Kidney (tissue), 14 donors: ENCODE measurements around the gene COL9A1. TPM values are rescaled to one million over a fixed set of nuclear protein-coding genes. Genes with fewer than 3 reads are reported as not detected.

Source experiments
- DNase-seq, 5 donors: peaks; one replicate each; pipeline ENCODE4 v3.0.0-alpha.2; 2013 to 2020
- FAIRE-seq: peaks from 2 replicates; lab custom pipeline; 2012; peaks lifted over from hg19 to GRCh38; lab: Jason Lieb, UNC
- H3K27ac ChIP-seq, 2 donors: one replicate each; pipeline ENCODE4 v1.7.0; 2013; ENCODE audit warnings: low read depth in 2 of 2, low read length in 2 of 2, inconsistent platforms in 1 of 2
- H3K27me3 ChIP-seq: one replicate; pipeline ENCODE4 v1.7.1; 2013; ENCODE audit warnings: low read length, inconsistent platforms; ENCODE audit not compliant: control insufficient read depth, insufficient read depth
- H3K36me3 ChIP-seq, 3 donors: one replicate each; pipeline versions ENCODE4 v1.7.0 to v1.7.1; 2013; ENCODE audit warnings: low read length in 3 of 3, control low read depth in 1 of 3, inconsistent platforms in 1 of 3; ENCODE audit not compliant: insufficient read depth in 3 of 3, control insufficient read depth in 2 of 3
- H3K4me1 ChIP-seq, 3 donors: one replicate each; pipeline versions ENCODE4 v1.7.0 to v1.7.1; 2013; ENCODE audit warnings: low read length in 3 of 3, inconsistent platforms in 1 of 3, low read depth in 1 of 3; ENCODE audit not compliant: control insufficient read depth in 2 of 3, insufficient read depth in 2 of 3
- H3K4me3 ChIP-seq, 3 donors: one replicate each; pipeline versions ENCODE4 v1.7.0 to v1.8.1; 2013; ENCODE audit warnings: low read length in 3 of 3, control low read depth in 1 of 3, inconsistent platforms in 1 of 3
- H3K9ac ChIP-seq, 3 donors: one replicate each; pipeline versions ENCODE4 v1.7.0 to v1.7.1; 2013; ENCODE audit warnings: low read length in 3 of 3, control low read depth in 1 of 3, inconsistent platforms in 1 of 3
- H3K9me3 ChIP-seq, 3 donors: one replicate each; pipeline versions ENCODE4 v1.7.0 to v1.7.1; 2013; ENCODE audit warnings: low read length in 3 of 3, control low read depth in 1 of 3, inconsistent platforms in 1 of 3; ENCODE audit not compliant: control insufficient read depth in 2 of 3, insufficient read depth in 1 of 3
- intact Hi-C: fragments of 100-400 bp; cut with DNase I; formaldehyde crosslinking; loops from one replicate; pipeline ENCODE4 v1.11.1; 2022
- polyA plus RNA-seq: library from polyadenylated mRNA; stranded (reverse); fragments of 350-450 nt; fragmentation: Illumina TruSeq; extraction: RNeasy Lipid Tissue Mini Kit (QIAGEN cat#74804); gene quantifications from one replicate; pipeline ENCODE4 v1.2.3, GENCODE V29; 2014; ENCODE audit warnings: low read depth, low replicate concordance; ENCODE audit not compliant: insufficient read depth
- total RNA-seq: library from RNA; stranded (reverse); fragmentation: NEBNext Ultra II Directional; extraction: Animal tissue kit (Norgen Biotek cat#: 25700); gene quantifications from one replicate; pipeline ENCODE4 v1.2.1, GENCODE V29; 2021
- TF ChIP-seq, protein P1 (sequence below): IDR thresholded peaks from 3 replicates; pipeline ENCODE4 v1.5.1; 2012; ENCODE audit warnings: mild to moderate bottlenecking, moderate library complexity, borderline replicate concordance; ENCODE audit not compliant: insufficient read depth; ENCODE audit errors: extremely low read depth
- donor health status: control.
- donor health status: control.
- donor health status: control.
- donor health status: control.
- donor health status: control.
- donor health status: DM: yes; HTN: yes; CAD: no.
- donor health status: Normal renal cell carcinoma (clear cell type).

COL9A1 gene
- total and polyA plus RNA-seq, 2 donors from 2014 or later, result 0.19 to 0.22 TPM

DNA sequence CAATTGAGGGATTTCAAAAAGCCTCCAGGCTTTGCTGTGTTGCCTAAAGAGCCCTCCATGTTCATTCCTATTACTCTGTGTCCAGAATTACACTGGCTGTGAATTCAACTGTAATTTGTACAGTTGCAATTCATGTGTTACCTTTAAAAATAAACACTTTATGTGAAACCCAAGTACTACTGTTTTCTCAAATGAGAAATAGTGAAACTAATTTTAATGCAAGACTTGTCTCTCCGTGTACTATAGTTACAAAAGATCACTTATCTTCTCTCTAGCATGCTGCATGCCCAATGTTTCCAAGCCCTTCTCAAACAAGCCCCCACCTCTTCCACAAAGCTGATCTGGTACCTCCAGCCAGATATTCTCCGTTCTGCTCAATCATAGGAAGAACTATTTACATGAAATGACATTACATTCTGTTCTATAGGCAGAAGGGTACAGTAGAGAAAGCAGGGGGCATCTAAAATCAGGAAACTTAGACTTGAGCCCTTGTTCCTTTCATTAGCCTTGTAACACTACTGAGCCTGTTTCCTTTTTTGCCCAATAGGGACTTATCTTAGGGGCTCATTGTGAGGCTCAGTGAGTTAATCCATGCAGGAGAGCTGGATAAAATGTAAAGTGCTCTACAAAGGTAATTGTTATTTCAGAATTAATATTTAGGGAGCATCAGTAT lies 12.3 kb upstream of the COL9A1 start:
- TF ChIP-seq, protein P1, sequence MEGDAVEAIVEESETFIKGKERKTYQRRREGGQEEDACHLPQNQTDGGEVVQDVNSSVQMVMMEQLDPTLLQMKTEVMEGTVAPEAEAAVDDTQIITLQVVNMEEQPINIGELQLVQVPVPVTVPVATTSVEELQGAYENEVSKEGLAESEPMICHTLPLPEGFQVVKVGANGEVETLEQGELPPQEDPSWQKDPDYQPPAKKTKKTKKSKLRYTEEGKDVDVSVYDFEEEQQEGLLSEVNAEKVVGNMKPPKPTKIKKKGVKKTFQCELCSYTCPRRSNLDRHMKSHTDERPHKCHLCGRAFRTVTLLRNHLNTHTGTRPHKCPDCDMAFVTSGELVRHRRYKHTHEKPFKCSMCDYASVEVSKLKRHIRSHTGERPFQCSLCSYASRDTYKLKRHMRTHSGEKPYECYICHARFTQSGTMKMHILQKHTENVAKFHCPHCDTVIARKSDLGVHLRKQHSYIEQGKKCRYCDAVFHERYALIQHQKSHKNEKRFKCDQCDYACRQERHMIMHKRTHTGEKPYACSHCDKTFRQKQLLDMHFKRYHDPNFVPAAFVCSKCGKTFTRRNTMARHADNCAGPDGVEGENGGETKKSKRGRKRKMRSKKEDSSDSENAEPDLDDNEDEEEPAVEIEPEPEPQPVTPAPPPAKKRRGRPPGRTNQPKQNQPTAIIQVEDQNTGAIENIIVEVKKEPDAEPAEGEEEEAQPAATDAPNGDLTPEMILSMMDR, result no peak
- FAIRE-seq (no peak), DNase-seq (no peak)
- H3K9ac ChIP-seq, result no peak overlapping the region
- H3K36me3 ChIP-seq, result no peaks in the 10 kb centered on the region
- H3K4me3 ChIP-seq, result no peak overlapping the region
- H3K27me3 ChIP-seq, result no peaks in the 10 kb centered on the region
- H3K27ac ChIP-seq, result no peak overlapping the region
- intact Hi-C loops, result no loop called here
- H3K9me3 ChIP-seq, result no peaks in the 10 kb centered on the region
- H3K4me1 ChIP-seq, result no peaks in the 10 kb centered on the region

DNA sequence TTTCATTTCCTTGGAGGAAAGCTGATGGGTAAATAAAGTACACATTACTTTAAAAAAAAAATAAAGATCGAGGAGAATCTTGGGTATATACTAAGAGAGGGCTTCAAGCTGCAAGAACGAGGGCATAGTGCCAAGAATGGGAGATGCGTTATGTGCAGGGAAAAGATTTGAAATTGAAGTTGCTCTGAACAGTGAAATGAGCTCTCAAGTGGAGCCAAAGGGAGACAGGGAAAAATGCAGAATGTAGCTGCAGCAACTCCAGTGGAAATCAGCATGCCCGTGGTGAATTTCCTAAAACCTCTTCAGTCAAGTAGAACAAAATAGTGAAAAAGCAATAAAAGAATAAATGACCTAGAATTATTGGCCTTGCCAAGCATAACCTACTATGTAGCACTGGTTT lies 11.4 kb upstream of the COL9A1 start:
- DNase-seq, result peak in 2 of 5 donors; percentile 23 to 50
- TF ChIP-seq, protein P1, result no peak
- no peaks in the 10 kb centered on the region for H3K36me3 ChIP-seq
- intact Hi-C loops, result no loop called here
- FAIRE-seq, result no peak
- no peaks in the 10 kb centered on the region for H3K4me1 ChIP-seq
- no peak overlapping the region for H3K9ac ChIP-seq
- no peak overlapping the region for H3K4me3 ChIP-seq
- no peaks in the 10 kb centered on the region for H3K27me3 ChIP-seq
- no peaks in the 10 kb centered on the region for H3K9me3 ChIP-seq
- no peak overlapping the region for H3K27ac ChIP-seq

DNA sequence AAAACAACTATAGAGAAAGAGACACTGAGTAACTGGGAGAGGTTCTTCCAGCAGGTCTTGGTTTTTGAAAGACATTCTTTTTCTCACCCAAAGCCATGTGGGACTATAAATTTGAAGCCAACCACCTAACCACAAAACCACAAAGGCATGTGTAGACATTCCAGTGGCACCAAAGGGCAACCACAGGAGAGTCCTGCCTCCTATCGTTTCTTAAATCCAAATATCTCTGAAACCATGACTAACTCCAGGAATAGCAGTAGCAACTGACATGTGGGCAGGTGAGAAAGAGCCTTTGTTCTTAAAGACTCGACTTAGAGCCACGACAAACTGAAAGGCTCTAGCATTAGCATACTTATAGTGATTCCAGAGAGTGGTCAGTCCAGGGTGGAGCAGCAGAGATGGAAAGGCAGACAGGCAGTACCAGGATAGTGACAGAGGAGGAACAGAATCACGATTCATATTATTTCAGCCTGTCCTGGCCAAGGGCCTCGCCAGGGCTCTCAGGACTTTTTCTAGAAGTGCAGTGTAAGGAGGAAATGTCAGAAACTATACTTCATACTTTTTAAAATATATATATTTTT lies 9.4 kb upstream of the COL9A1 start:
- TF ChIP-seq, protein P1, result no peak
- H3K9me3 ChIP-seq, result no peaks in the 10 kb centered on the region
- H3K27ac ChIP-seq, result no peak overlapping the region
- intact Hi-C loops, result no loop called here
- H3K27me3 ChIP-seq, result no peaks in the 10 kb centered on the region
- H3K4me3 ChIP-seq, result no peak overlapping the region
- no peak for DNase-seq
- H3K36me3 ChIP-seq, result no peaks in the 10 kb centered on the region
- H3K4me1 ChIP-seq, result no peaks in the 10 kb centered on the region
- H3K9ac ChIP-seq, result no peak overlapping the region
- no peak for FAIRE-seq
